Ectodermal cell (in vitro differentiated cells): Measurements from ENCODE around the gene AGO3.

Experiments
- H3K27ac ChIP-seq: 2 replicates; pipeline ENCODE4 v1.7.0; 2013; ENCODE audit warnings: mild to moderate bottlenecking, low read depth, low read length; ENCODE audit not compliant: insufficient read depth, poor library complexity, severe bottlenecking
- H3K27me3 ChIP-seq: 2 replicates; pipeline ENCODE4 v1.7.0; 2013; ENCODE audit warnings: mild to moderate bottlenecking, low read length; ENCODE audit not compliant: insufficient read depth, control insufficient read depth, poor library complexity, severe bottlenecking
- H3K36me3 ChIP-seq: one replicate; pipeline ENCODE4 v1.7.0; 2013; ENCODE audit warnings: low read length; ENCODE audit not compliant: control insufficient read depth, insufficient read depth
- H3K4me1 ChIP-seq: one replicate; pipeline ENCODE4 v1.7.0; 2013; ENCODE audit warnings: low read length; ENCODE audit not compliant: control insufficient read depth, insufficient read depth
- H3K4me3 ChIP-seq: 2 replicates; pipeline ENCODE4 v1.7.0; 2013; ENCODE audit warnings: low read depth, low read length, control low read depth; ENCODE audit not compliant: insufficient read depth
- H3K9me3 ChIP-seq: 2 replicates; pipeline ENCODE4 v1.7.0; 2013; ENCODE audit warnings: mild to moderate bottlenecking, low read length, moderate library complexity; ENCODE audit not compliant: control insufficient read depth
- WGBS, 2 experiments: methylation state at CpG; one replicate each; pipeline ENCODE4 v1.1.7; 2013; ENCODE audit warnings: missing lambda C conversion rate in 2 of 2; 5-methylcytosine and 5-hydroxymethylcytosine counted together

Gene AGO3

DNA sequence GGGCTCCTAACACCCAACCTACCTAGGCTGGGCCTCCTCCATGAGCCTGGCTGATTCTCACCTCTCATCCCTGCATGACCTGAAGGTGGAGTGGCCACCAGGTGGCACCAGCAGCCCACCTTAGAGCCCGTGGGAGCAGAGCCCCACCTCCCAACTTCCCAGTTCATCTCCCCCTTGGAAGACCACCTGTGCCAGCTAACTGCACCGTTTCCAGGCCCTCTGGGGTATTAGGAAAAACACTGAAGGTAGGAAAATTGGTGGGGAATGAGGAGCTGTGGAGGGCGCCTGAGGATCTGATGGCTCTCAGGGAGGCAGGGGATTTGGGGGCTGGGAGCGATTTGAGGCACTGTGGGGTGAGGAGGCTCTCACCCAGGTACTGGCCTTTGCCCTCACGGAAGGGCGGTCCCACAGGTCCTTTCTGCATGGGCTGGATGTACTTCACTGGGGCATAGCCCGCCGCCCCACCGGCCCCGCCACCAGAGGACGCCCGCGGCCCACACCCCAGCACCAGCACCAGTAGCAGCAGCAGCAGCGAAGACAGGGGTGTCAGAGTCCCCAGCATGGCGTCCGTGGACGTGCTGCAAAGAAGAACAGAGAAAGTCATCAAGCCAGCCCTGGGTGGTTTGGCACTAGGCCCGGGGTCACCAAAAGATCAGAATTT lies 168.9 kb downstream of the AGO3 start:
- H3K36me3 ChIP-seq: no peaks in the 10 kb centered on the region
- 62 to 63% methylated on average over 18 of the region's 18 CpGs for WGBS, 2 experiments

GRCh38 chr1:36100376-36100775 lies 169.5 kb downstream of the AGO3 start:
- no peak overlapping the region for H3K27ac ChIP-seq
- no peaks in the 10 kb centered on the region for H3K9me3 ChIP-seq
- H3K4me3 ChIP-seq: no peak overlapping the region
- no peaks in the 10 kb centered on the region for H3K27me3 ChIP-seq
- no peaks in the 10 kb centered on the region for H3K36me3 ChIP-seq
- H3K4me1 ChIP-seq: no peaks in the 10 kb centered on the region
- WGBS, 2 experiments: 93% methylated on average over 6 of the region's 6 CpGs

More for the DNA sequence above, 168.9 kb downstream of the AGO3 start:
- H3K27me3 ChIP-seq: no peaks in the 10 kb centered on the region
- H3K27ac ChIP-seq: no peak overlapping the region
- H3K9me3 ChIP-seq: no peaks in the 10 kb centered on the region
- no peaks in the 10 kb centered on the region for H3K4me1 ChIP-seq
- H3K4me3 ChIP-seq: no peak overlapping the region

- Histone ChIP-seq H3K9me3 (no peaks in the 10 kb centered on the region), H3K36me3 (no peaks in the 10 kb centered on the region), H3K27me3 (no peaks in the 10 kb centered on the region), H3K4me3 (no peak overlapping the region), H3K4me1 (no peaks in the 10 kb centered on the region), H3K27ac (no peak overlapping the region)
- WGBS, 2 experiments: 92 to 98% methylated on average over 5 of the region's 5 CpGs
Observed at GRCh38 chr1:36101546-36101945, 170.6 kb downstream of the AGO3 start.

GRCh38 chr1:36106269-36106668 lies 175.4 kb downstream of the AGO3 start:
- Histone ChIP-seq H3K4me1 (no peaks in the 10 kb centered on the region), H3K27me3 (no peaks in the 10 kb centered on the region), H3K27ac (no peak overlapping the region), H3K36me3 (no peaks in the 10 kb centered on the region), H3K9me3 (no peaks in the 10 kb centered on the region), H3K4me3 (no peak overlapping the region)
- 68% methylated on average over 5 of the region's 5 CpGs for WGBS, 2 experiments

- H3K4me3 ChIP-seq: no peak overlapping the region
- 93% methylated on average over 9 of the region's 9 CpGs for WGBS, 2 experiments
- H3K27me3 ChIP-seq: no peaks in the 10 kb centered on the region
Observed at GRCh38 chr1:36107394-36107793, 176.5 kb downstream of the AGO3 start.

GRCh38 chr1:36108314-36108713 lies 177.4 kb downstream of the AGO3 start:
- Histone ChIP-seq H3K4me1 (no peaks in the 10 kb centered on the region), H3K36me3 (no peaks in the 10 kb centered on the region), H3K27me3 (no peaks in the 10 kb centered on the region), H3K27ac (no peak overlapping the region), H3K9me3 (no peaks in the 10 kb centered on the region), H3K4me3 (no peak overlapping the region)
- WGBS, 2 experiments: 91 to 92% methylated on average over 14 of the region's 14 CpGs

More at GRCh38 chr1:36107394-36107793, 176.5 kb downstream of the AGO3 start:
- no peaks in the 10 kb centered on the region for H3K36me3 ChIP-seq
- no peaks in the 10 kb centered on the region for H3K4me1 ChIP-seq
- H3K9me3 ChIP-seq: no peaks in the 10 kb centered on the region
- H3K27ac ChIP-seq: no peak overlapping the region

DNA sequence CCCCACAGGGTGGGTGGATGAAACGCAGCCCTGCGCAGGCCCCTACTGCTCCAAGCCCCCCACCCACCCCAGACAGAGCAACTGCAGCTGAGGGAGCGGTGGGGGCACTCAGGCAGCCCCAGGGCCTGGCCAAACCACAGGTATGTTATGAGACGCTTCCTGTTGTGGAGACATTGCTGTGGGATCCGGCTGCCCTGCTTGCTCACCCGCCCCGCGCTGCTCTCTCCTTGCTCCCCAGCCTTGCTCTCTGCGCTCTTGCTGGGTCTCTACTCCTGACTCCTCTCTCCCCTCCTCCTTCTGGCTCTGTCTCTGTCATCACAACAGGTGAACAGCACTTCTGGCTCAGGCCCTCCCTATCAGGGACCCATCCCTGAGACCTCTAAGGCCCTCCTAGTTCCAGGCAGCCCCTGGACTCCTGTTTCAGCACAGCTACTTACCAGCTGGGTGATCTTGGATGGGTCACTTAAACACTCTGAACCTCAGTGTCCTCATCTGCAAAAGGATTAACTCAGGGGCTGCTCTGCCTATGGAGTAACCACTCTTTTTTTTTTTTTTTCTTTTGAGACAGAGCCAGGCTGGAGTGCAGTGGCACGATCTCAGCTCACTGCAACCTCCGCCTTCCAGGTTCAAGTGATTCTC lies 178.3 kb downstream of the AGO3 start:
- Histone ChIP-seq H3K36me3 (no peaks in the 10 kb centered on the region), H3K27ac (no peak overlapping the region), H3K27me3 (no peaks in the 10 kb centered on the region), H3K4me1 (no peaks in the 10 kb centered on the region), H3K4me3 (no peak overlapping the region), H3K9me3 (no peaks in the 10 kb centered on the region)
- 92 to 93% methylated on average over 11 of the region's 11 CpGs for WGBS, 2 experiments

- no peak overlapping the region for H3K4me3 ChIP-seq
- H3K36me3 ChIP-seq: no peaks in the 10 kb centered on the region
- no peak overlapping the region for H3K27ac ChIP-seq
- no peaks in the 10 kb centered on the region for H3K9me3 ChIP-seq
- H3K27me3 ChIP-seq: no peaks in the 10 kb centered on the region
- H3K4me1 ChIP-seq: peaks cover 4% of the 10 kb centered on the region
- 83 to 86% methylated on average over 4 of the region's 4 CpGs for WGBS, 2 experiments
Observed at GRCh38 chr1:36111151-36111550, 180.2 kb downstream of the AGO3 start.

- Histone ChIP-seq H3K27ac (no peak overlapping the region), H3K4me1 (peaks cover 7% of the 10 kb centered on the region), H3K9me3 (no peaks in the 10 kb centered on the region), H3K4me3 (no peak overlapping the region), H3K36me3 (no peaks in the 10 kb centered on the region), H3K27me3 (no peaks in the 10 kb centered on the region)
- WGBS, 2 experiments: 93% methylated on average over 9 of the region's 9 CpGs
Observed at GRCh38 chr1:36112823-36113222, 181.9 kb downstream of the AGO3 start.

DNA sequence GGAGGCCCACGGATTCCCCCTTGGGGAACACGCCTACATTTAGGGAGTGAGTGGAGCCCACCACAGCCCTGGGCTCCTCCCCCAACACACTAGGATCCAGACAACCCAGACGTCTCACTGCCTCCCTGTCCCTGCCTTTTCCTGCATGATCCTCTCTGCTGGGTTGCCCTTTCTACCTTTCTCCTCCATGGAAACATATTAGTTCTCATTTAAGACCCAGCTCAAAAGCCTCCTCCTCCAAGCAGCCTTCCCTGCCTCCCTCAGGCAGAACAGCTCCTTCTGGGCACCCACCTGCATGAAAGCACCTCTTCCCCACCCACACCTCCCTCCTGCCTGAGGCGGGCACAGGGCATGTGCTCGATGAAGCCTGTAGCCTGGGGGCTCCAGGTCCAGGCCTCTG lies 183.5 kb downstream of the AGO3 start:
- no peak overlapping the region for H3K4me3 ChIP-seq
- no peaks in the 10 kb centered on the region for H3K9me3 ChIP-seq
- H3K4me1 ChIP-seq: peaks cover 14% of the 10 kb centered on the region
- H3K27me3 ChIP-seq: no peaks in the 10 kb centered on the region
- no peak overlapping the region for H3K27ac ChIP-seq
- 71 to 72% methylated on average over 5 of the region's 5 CpGs for WGBS, 2 experiments
- no peaks in the 10 kb centered on the region for H3K36me3 ChIP-seq
